GM20000 (cell line): Measurements from ENCODE around the gene FUT3.

Experiments
- DNase-seq: peaks from one replicate; pipeline ENCODE4 v3.0.0; 2012; ENCODE audit warnings: low spot score
- TF ChIP-seq, protein P1 (sequence below): IDR thresholded peaks from 2 replicates; pipeline ENCODE4 v1.5.1; 2012; ENCODE audit warnings: mild to moderate bottlenecking, control low read depth; ENCODE audit errors: extremely low read depth, missing control alignments

FUT3 gene

DNA sequence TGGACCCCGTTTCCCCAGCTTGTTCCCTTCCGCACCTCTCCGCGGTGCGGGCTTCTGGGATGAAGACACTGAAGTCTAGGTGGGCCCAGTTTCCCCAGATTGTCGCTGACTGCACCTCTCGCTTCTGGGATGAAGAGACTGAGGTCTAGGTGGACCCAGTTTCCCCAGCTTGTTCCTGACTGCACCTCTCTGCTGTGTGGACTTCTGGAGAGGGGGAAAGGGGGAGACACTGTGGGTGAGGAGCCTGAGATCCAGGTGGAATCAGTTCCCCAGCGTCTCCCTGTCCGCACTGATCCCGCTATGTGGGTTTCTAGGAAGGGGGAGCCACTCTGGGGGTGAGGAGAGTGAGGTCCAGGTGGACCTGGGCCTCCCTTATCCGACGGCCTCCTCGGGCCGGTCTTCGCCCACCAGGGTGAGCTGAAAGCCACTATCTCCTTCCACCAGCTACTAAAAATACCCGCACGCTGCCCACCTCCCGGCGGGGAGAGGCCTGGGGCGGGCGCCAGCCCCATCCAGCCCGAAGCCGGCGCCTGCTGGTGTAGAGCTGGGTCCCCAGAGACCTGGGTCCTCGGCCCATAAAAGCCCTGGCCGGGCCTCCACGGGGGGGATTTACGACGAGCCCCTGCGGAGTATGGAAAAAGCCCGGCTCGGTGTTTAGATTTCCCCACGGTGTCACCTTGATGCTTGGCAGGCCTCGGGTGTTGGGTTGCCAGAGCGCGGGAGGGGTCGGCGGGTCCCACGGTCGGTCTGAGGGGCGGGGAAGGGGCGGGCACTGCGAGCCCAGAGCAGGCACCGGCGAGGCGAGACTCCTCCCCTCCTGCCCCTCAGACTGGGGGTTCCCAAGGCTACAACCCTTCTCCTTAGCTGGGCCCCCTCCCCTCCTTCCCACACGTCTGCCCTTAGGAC lies 22.3 kb downstream of the FUT3 start:
- peak; percentile 74 for DNase-seq
- TF ChIP-seq, protein P1, sequence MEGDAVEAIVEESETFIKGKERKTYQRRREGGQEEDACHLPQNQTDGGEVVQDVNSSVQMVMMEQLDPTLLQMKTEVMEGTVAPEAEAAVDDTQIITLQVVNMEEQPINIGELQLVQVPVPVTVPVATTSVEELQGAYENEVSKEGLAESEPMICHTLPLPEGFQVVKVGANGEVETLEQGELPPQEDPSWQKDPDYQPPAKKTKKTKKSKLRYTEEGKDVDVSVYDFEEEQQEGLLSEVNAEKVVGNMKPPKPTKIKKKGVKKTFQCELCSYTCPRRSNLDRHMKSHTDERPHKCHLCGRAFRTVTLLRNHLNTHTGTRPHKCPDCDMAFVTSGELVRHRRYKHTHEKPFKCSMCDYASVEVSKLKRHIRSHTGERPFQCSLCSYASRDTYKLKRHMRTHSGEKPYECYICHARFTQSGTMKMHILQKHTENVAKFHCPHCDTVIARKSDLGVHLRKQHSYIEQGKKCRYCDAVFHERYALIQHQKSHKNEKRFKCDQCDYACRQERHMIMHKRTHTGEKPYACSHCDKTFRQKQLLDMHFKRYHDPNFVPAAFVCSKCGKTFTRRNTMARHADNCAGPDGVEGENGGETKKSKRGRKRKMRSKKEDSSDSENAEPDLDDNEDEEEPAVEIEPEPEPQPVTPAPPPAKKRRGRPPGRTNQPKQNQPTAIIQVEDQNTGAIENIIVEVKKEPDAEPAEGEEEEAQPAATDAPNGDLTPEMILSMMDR = no peak

DNA sequence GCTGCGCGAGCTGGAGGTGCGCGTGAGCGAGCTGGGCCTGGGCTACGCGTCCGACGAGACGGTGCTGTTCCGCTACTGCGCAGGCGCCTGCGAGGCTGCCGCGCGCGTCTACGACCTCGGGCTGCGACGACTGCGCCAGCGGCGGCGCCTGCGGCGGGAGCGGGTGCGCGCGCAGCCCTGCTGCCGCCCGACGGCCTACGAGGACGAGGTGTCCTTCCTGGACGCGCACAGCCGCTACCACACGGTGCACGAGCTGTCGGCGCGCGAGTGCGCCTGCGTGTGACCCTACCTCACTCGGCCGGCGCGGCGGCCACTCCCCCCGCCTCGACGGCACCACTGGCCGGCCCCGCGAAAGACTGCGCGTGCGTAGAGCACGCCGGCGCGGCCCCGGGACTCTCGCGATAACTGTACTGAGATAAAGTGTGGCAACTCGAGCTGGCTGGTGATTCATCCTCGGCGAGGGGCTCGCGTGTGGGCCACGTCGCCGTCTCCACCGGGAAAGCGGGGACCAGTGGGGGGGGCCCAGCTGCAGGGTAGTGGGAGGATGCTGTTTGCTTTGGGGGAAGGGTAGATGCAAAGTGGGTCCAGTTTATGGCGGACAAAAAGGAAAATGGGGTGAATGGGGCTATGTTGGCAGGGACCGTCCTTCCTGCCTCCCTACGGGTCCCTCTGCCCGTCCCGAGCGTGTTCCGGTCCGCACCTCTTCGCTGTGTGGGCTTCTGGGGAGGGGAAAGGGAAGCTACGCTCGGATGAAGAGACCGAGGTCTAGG lies 23.2 kb downstream of the FUT3 start:
- peak; percentile 99 for DNase-seq
- TF ChIP-seq, protein P1 = no peak

DNA sequence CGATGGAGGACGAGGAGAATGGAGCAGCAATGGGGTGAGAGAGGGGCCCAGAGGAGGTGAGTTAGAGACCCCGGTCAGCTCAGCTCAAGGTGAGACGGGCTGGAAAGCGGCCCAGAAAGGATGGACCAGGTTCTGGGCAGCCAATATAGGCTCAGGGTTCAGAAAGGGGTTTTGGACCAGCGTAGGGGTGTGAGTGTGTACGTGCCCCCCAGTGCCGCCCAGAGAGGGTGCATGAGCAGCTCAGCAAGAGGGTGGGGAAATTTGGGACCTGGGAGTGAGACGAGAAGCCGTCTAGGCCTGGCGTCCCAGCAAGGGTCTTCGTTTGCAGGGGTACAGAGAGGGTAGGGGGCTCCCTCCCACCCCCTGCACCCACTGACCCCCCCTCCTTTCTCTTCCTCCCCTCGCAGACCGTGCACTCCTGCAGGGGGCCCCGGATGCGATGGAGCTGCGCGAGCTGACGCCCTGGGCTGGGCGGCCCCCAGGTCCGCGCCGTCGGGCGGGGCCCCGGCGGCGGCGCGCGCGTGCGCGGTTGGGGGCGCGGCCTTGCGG lies 23.8 kb downstream of the FUT3 start:
- DNase-seq = no peak
- TF ChIP-seq, protein P1 = no peak

DNA sequence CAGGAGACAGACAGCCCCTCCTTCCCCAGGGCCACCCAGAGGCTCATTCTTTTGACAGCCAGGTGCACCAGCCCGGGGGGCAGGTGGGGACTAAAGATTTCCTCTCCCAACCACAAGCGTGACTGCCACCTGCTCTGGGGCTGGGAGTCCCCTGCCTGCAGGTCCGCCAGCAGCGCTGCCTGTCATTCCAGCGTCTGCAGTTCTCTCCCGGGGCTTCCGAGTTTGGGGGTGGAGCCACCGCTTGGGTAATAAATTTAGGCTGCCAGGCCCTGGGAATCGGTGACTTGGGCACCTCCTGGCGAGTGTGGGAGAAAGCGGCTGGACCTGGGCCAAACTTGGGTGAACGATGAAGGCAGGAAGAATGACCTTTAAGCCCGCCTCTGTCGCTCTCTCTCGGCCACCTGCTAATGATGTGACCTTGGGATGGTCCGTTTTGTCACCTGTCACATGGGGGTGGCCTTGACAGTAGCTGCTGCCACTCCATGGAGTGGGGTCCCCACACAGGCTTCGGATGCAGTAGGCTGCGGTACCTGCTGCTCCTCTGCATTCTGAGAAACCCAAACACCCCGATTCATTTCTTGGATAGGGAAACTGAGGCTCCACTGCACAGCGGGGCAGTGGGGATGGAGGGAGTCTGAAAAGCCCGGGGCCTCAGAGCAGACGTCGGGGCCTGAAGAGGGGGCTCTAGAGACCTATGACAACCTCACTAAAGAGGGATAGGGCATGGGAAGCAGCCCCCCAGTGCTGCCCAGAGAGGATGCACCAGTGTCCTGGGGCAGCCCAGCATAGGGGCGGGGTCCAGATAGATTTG lies 24.5 kb downstream of the FUT3 start:
- TF ChIP-seq, protein P1 = no peak
- DNase-seq = peak; percentile 71

DNA sequence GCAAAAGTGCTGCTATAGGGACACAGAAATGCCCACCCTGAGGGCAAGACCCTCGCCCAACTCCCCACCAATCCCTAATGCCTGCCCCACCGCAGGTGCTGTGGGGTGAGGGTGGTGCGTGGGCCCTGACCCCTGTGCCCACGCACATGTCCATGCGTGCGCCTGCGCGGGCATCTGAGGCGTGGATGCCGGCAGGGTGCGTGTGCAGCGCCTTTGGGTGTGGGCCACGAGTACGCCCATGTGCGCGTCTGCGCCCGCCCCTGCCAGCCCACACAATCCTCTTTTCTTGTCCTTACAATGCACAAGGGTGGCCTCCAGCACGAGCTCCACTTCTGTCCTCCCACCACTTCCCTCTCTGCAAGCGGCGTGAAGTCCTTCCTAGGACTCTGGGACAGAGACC lies 26.1 kb downstream of the FUT3 start:
- TF ChIP-seq, protein P1 = no peak
- DNase-seq = no peak

DNA sequence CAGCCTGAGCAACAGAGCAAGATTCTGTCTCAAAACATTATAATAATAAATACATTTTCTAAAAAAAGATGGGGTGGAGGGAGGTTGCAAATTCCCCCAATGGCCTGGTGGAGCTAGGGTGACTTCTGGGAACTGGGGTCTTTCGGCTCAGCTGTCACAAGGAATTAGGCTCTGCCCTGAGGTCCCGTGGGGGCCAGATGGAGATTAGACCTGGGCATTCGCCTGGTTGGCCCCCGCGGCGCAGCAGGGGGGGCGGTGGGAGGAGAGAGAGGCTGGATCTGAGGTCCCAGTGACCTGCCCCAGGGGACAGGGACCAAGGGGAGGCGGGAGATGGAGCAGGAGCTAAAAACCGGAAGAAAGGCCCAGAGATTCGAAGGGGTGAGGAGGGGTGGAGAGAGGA lies 26.5 kb downstream of the FUT3 start:
- DNase-seq = no peak
- TF ChIP-seq, protein P1 = no peak
